HG03378 (cell line): ENCODE measurements around the gene SCN1B.
"Not testable (repeated sequence)": the region's sequence is repeated elsewhere in the genome, so short reads cannot be mapped to it uniquely, and the experiment has no call there.

Experiments used
- ATAC-seq: cut with Tn5 transposase; IDR thresholded peaks from one replicate; pipeline ENCODE4 v1.9.1; 2021; ENCODE audit warnings: mild to moderate bottlenecking, moderate library complexity; ENCODE audit not compliant: unreplicated experiment

SCN1B gene

GRCh38 chr19:35000647-35001501 lies 29.4 kb upstream of the SCN1B start:
- ATAC-seq = no peak

- no peak for ATAC-seq
Observed at GRCh38 chr19:35002037-35002535, 28.2 kb upstream of the SCN1B start.

- ATAC-seq = no peak
Observed at GRCh38 chr19:35004517-35005255, 25.6 kb upstream of the SCN1B start.

GRCh38 chr19:35005256-35005977 lies 24.9 kb upstream of the SCN1B start:
- no peak for ATAC-seq

- ATAC-seq = not testable (repeated sequence)
Observed at GRCh38 chr19:35006007-35006341, 24.3 kb upstream of the SCN1B start.

GRCh38 chr19:35006342-35006998 lies 23.8 kb upstream of the SCN1B start:
- ATAC-seq = no peak

- ATAC-seq = no peak
Observed at GRCh38 chr19:35006999-35007365, 23.3 kb upstream of the SCN1B start.

- not testable (repeated sequence) for ATAC-seq
Observed at GRCh38 chr19:35007427-35007826, 22.8 kb upstream of the SCN1B start.

- no peak for ATAC-seq
Observed at GRCh38 chr19:35008891-35009341, 21.4 kb upstream of the SCN1B start.

- ATAC-seq = no peak
Observed at GRCh38 chr19:35009424-35010415, 20.6 kb upstream of the SCN1B start.

- no peak for ATAC-seq
Observed at GRCh38 chr19:35011091-35011689, 19.1 kb upstream of the SCN1B start.

GRCh38 chr19:35011737-35012682 lies 18.3 kb upstream of the SCN1B start:
- no peak for ATAC-seq

GRCh38 chr19:35013041-35013819 lies 17.0 kb upstream of the SCN1B start:
- ATAC-seq = no peak

- no peak for ATAC-seq
Observed at GRCh38 chr19:35013820-35014754, 16.2 kb upstream of the SCN1B start.

GRCh38 chr19:35014774-35015173 lies 15.5 kb upstream of the SCN1B start:
- ATAC-seq = not testable (repeated sequence)

GRCh38 chr19:35015270-35015953 lies 14.9 kb upstream of the SCN1B start:
- ATAC-seq = no peak
